HEK293 (cell line): ENCODE data around the gene EYA3.
A peak's percentile ranks its signal among the peaks of the same experiment; 100 is the strongest.

ENCODE experiments used
- ATF2 ChIP-seq: fragments of 450-650 bp; formaldehyde crosslinking; IDR thresholded peaks from 2 replicates; pipeline ENCODE4 v1.5.1; 2016; ENCODE audit warnings: missing biosample characterization, missing genetic modification characterization, low read depth
- BCL11A ChIP-seq: fragments of 450-650 bp; formaldehyde crosslinking; IDR thresholded peaks from 2 replicates; pipeline ENCODE4 v1.5.1; 2016; ENCODE audit warnings: low read depth, missing biosample characterization, missing genetic modification characterization
- IKZF3 ChIP-seq: fragments of 450-650 bp; IDR thresholded peaks from 2 replicates; pipeline ENCODE4 v1.5.0; 2018; ENCODE audit warnings: missing biosample characterization, mild to moderate bottlenecking, missing genetic modification characterization, moderate library complexity
- KLF1 ChIP-seq: fragments of 450-650 bp; formaldehyde crosslinking; IDR thresholded peaks from 2 replicates; pipeline ENCODE4 v1.5.1; 2016; ENCODE audit warnings: missing biosample characterization, missing genetic modification characterization
- KLF8 ChIP-seq: fragments of 450-650 bp; formaldehyde crosslinking; IDR thresholded peaks from 2 replicates; pipeline ENCODE4 v1.5.1; 2016; ENCODE audit warnings: missing biosample characterization, missing genetic modification characterization
- KLF9 ChIP-seq: fragments of 450-650 bp; formaldehyde crosslinking; IDR thresholded peaks from 2 replicates; pipeline ENCODE4 v1.5.1; 2016; ENCODE audit warnings: missing biosample characterization, missing genetic modification characterization, low read depth
- PRDM10 ChIP-seq: fragments of 450-650 bp; formaldehyde crosslinking; IDR thresholded peaks from 2 replicates; pipeline ENCODE4 v1.5.1; 2016; ENCODE audit warnings: missing biosample characterization, missing genetic modification characterization
- RBAK ChIP-seq: fragments of 450-650 bp; formaldehyde crosslinking; IDR thresholded peaks from 2 replicates; pipeline ENCODE4 v1.5.1; 2016; ENCODE audit warnings: missing biosample characterization, missing genetic modification characterization
- SCRT2 ChIP-seq: fragments of 450-650 bp; formaldehyde crosslinking; IDR thresholded peaks from 2 replicates; pipeline ENCODE4 v1.5.1; 2016; ENCODE audit warnings: missing biosample characterization, missing genetic modification characterization
- ZBTB17 ChIP-seq: fragments of 450-650 bp; formaldehyde crosslinking; IDR thresholded peaks from 2 replicates; pipeline ENCODE4 v1.5.1; 2016; ENCODE audit warnings: missing biosample characterization, missing genetic modification characterization
- ZEB2 ChIP-seq: fragments of 450-650 bp; formaldehyde crosslinking; IDR thresholded peaks from 2 replicates; pipeline ENCODE4 v1.5.1; 2016; ENCODE audit warnings: missing biosample characterization, missing genetic modification characterization
- ZFP37 ChIP-seq: fragments of 450-650 bp; formaldehyde crosslinking; IDR thresholded peaks from 2 replicates; pipeline ENCODE4 v1.5.1; 2016; ENCODE audit warnings: missing biosample characterization, missing genetic modification characterization
- ZFP69B ChIP-seq: fragments of 450-650 bp; formaldehyde crosslinking; IDR thresholded peaks from 2 replicates; pipeline ENCODE4 v1.5.1; 2016; ENCODE audit warnings: missing biosample characterization, missing genetic modification characterization
- ZNF19 ChIP-seq: fragments of 450-650 bp; formaldehyde crosslinking; IDR thresholded peaks from 2 replicates; pipeline ENCODE4; 2016; ENCODE audit warnings: missing biosample characterization, missing genetic modification characterization, low read depth
- ZNF2 ChIP-seq: fragments of 450-650 bp; formaldehyde crosslinking; IDR thresholded peaks from 2 replicates; pipeline ENCODE4 v1.5.1; 2016; ENCODE audit warnings: missing biosample characterization, missing genetic modification characterization
- ZNF239 ChIP-seq: fragments of 450-650 bp; formaldehyde crosslinking; IDR thresholded peaks from 2 replicates; pipeline ENCODE4 v1.5.1; 2016; ENCODE audit warnings: missing biosample characterization, missing genetic modification characterization
- ZNF311 ChIP-seq: fragments of 450-650 bp; formaldehyde crosslinking; IDR thresholded peaks from 2 replicates; pipeline ENCODE4 v1.5.1; 2017; ENCODE audit warnings: missing biosample characterization, missing genetic modification characterization, borderline replicate concordance
- ZNF37A ChIP-seq: fragments of 450-650 bp; IDR thresholded peaks from 2 replicates; pipeline ENCODE4 v1.5.1; 2018; ENCODE audit warnings: missing biosample characterization, missing genetic modification characterization
- ZNF544 ChIP-seq: fragments of 450-650 bp; formaldehyde crosslinking; IDR thresholded peaks from 2 replicates; pipeline ENCODE4 v1.5.0; 2017; ENCODE audit warnings: missing biosample characterization, missing genetic modification characterization
- ZNF701 ChIP-seq: fragments of 450-650 bp; formaldehyde crosslinking; IDR thresholded peaks from 2 replicates; pipeline ENCODE4 v1.5.1; 2016; ENCODE audit warnings: missing biosample characterization, missing genetic modification characterization
- ZNF707 ChIP-seq: fragments of 450-650 bp; formaldehyde crosslinking; IDR thresholded peaks from 2 replicates; pipeline ENCODE4 v1.5.1; 2016; ENCODE audit warnings: missing biosample characterization, missing genetic modification characterization
- ZNF768 ChIP-seq: fragments of 450-650 bp; formaldehyde crosslinking; IDR thresholded peaks from 2 replicates; pipeline ENCODE4 v1.5.1; 2018; ENCODE audit warnings: missing biosample characterization, mild to moderate bottlenecking, missing genetic modification characterization
- ZNF791 ChIP-seq: fragments of 450-650 bp; formaldehyde crosslinking; IDR thresholded peaks from 2 replicates; pipeline ENCODE4 v1.5.1; 2016; ENCODE audit warnings: missing biosample characterization, missing genetic modification characterization
- ZSCAN30 ChIP-seq: fragments of 450-650 bp; IDR thresholded peaks from 2 replicates; pipeline ENCODE4 v1.5.1; 2018; ENCODE audit warnings: missing biosample characterization, mild to moderate bottlenecking, missing genetic modification characterization, moderate library complexity
- TF ChIP-seq, protein P1 (sequence below): fragments of 450-650 bp; formaldehyde crosslinking; IDR thresholded peaks from 2 replicates; pipeline ENCODE4 v1.5.1; 2016; ENCODE audit warnings: missing biosample characterization, missing genetic modification characterization
- TF ChIP-seq, protein P2 (sequence below): fragments of 450-650 bp; formaldehyde crosslinking; IDR thresholded peaks from 2 replicates; pipeline ENCODE4 v1.5.1; 2016; ENCODE audit warnings: missing biosample characterization, missing genetic modification characterization
- TF ChIP-seq, protein P3 (sequence below): fragments of 450-650 bp; formaldehyde crosslinking; IDR thresholded peaks from 2 replicates; pipeline ENCODE4 v1.5.0; 2017; ENCODE audit warnings: missing biosample characterization, missing genetic modification characterization, borderline replicate concordance

The EYA3 gene

DNA sequence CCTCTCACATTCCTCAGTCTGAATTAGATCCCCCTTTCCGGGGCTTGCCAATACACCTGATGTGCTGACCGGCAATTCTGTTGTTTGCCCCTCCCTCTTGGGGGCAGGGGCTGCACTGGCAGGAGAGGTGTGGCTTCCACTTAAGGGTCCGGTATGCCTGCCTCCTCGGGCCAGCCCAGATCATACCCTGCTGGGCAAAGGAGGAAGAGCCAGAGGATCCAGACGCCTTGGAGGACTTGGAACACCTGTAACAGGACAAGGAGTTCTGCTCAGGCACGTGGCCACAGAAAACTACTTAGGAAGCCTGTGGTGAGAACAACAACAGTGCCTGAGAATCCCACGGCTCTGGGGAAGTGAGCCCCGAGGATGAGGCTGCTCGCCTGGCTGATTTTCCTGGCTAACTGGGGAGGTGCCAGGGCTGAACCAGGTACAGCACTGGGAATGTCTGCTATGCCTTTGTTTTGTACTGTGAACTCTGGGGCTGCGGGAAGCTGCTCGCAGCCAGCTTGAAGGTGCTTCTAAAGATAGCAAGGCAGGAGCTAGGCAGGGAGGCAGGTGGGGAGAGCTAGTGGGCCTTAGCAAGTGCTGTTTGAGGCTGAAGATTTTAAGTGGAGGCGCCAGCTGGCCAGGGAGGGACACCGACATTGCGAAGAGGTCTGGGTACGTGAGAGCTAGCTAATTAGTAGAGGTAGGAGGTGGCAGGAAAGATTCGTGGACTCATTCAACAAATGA lies 153.4 kb downstream of the EYA3 start, which contains the start of gene SMPDL3B (continued):
- TF ChIP-seq, protein P1, sequence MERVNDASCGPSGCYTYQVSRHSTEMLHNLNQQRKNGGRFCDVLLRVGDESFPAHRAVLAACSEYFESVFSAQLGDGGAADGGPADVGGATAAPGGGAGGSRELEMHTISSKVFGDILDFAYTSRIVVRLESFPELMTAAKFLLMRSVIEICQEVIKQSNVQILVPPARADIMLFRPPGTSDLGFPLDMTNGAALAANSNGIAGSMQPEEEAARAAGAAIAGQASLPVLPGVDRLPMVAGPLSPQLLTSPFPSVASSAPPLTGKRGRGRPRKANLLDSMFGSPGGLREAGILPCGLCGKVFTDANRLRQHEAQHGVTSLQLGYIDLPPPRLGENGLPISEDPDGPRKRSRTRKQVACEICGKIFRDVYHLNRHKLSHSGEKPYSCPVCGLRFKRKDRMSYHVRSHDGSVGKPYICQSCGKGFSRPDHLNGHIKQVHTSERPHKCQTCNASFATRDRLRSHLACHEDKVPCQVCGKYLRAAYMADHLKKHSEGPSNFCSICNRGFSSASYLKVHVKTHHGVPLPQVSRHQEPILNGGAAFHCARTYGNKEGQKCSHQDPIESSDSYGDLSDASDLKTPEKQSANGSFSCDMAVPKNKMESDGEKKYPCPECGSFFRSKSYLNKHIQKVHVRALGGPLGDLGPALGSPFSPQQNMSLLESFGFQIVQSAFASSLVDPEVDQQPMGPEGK (tag by site-specific recombination) = peak; percentile 81
- TF ChIP-seq IKZF3 (peak; percentile 86), ZNF768 (tag by site-specific recombination) (no peak), ZEB2 (tag by site-specific recombination) (no peak), ZNF37A (tag by site-specific recombination) (no peak), ZNF544 (tag by site-specific recombination) (no peak), ZNF791 (tag by site-specific recombination) (no peak), ZNF239 (tag by site-specific recombination) (no peak), ZNF701 (tag by site-specific recombination) (no peak), KLF8 (tag by site-specific recombination) (no peak), KLF1 (no peak), PRDM10 (tag by site-specific recombination) (peak; percentile 82), ZNF707 (tag by site-specific recombination) (no peak), SCRT2 (tag by site-specific recombination) (peak; percentile 93), ATF2 (tag by site-specific recombination) (no peak), ZFP37 (tag by site-specific recombination) (no peak), ZNF311 (tag by site-specific recombination) (no peak), ZNF2 (tag by site-specific recombination) (peak; percentile 47; the same call in 1 of the 2 replicates), ZBTB17 (peak; percentile 83), ZNF19 (no peak), RBAK (tag by site-specific recombination) (no peak), KLF9 (tag by site-specific recombination) (peak; percentile 41; the same call in 1 of the 2 replicates), BCL11A (tag by site-specific recombination) (no peak), ZSCAN30 (tag by site-specific recombination) (peak; percentile 65; the same call in 1 of the 2 replicates), ZFP69B (tag by site-specific recombination) (no peak)
- TF ChIP-seq, protein P2, sequence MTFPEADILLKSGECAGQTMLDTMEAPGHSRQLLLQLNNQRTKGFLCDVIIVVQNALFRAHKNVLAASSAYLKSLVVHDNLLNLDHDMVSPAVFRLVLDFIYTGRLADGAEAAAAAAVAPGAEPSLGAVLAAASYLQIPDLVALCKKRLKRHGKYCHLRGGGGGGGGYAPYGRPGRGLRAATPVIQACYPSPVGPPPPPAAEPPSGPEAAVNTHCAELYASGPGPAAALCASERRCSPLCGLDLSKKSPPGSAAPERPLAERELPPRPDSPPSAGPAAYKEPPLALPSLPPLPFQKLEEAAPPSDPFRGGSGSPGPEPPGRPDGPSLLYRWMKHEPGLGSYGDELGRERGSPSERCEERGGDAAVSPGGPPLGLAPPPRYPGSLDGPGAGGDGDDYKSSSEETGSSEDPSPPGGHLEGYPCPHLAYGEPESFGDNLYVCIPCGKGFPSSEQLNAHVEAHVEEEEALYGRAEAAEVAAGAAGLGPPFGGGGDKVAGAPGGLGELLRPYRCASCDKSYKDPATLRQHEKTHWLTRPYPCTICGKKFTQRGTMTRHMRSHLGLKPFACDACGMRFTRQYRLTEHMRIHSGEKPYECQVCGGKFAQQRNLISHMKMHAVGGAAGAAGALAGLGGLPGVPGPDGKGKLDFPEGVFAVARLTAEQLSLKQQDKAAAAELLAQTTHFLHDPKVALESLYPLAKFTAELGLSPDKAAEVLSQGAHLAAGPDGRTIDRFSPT = peak; percentile 52; the same call in 1 of the 2 replicates
- TF ChIP-seq, protein P3, sequence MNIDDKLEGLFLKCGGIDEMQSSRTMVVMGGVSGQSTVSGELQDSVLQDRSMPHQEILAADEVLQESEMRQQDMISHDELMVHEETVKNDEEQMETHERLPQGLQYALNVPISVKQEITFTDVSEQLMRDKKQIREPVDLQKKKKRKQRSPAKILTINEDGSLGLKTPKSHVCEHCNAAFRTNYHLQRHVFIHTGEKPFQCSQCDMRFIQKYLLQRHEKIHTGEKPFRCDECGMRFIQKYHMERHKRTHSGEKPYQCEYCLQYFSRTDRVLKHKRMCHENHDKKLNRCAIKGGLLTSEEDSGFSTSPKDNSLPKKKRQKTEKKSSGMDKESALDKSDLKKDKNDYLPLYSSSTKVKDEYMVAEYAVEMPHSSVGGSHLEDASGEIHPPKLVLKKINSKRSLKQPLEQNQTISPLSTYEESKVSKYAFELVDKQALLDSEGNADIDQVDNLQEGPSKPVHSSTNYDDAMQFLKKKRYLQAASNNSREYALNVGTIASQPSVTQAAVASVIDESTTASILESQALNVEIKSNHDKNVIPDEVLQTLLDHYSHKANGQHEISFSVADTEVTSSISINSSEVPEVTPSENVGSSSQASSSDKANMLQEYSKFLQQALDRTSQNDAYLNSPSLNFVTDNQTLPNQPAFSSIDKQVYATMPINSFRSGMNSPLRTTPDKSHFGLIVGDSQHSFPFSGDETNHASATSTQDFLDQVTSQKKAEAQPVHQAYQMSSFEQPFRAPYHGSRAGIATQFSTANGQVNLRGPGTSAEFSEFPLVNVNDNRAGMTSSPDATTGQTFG (tag by site-specific recombination) = no peak
